AG08395 (cell line): ENCODE results near the gene USP16.
"Not testable (repeated sequence)": the region's sequence is repeated elsewhere in the genome, so short reads cannot be mapped to it uniquely, and the experiment has no call there.

Source experiments
- DNase-seq: peaks from one replicate; pipeline ENCODE4 v3.0.0; 2012; ENCODE audit warnings: mixed read lengths, low spot score

Gene USP16

DNA sequence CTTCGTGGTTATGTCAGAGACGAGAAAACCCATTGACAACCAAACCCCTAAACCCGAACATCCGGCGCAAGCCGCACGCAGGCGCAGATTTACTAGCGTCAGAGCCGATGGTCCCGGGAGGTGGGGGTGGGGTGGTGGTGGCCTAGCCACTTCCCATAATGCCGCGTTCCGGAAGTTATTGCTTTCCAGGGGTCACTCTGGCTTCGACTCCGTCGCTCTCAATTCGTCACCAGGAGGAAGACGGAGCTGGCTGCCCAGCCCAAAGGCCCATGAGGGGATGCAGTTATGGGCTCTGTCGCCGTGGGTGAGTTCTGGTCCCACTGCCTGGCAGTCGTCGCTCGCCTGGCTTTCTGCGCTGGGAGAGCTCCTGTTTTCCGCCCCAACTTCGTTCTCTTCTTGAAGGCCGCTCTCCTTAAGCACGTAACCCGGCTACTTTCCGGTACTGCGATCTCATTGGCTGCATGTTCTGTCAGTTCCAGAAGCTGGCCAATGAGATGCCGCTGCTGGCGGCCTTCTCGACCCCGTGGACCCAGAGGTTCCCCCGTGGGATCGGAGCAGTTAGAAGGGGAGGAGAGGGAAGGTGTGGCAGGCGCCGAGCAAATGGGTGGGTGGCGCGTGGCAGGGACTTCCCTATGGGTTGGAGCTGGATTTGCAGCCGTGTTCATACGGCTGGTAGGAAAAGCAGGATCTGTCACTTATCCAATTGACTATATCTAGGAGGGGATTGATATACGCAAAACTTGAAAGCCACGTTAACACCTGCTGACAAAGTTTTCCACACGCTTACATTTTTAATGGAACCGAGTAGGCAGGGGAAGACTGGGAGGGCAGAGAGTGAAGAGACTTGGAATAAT is at the start of gene USP16:
Gene USP16 (plus strand): TSS at position 195 of the 854 bp plus-strand sequence. CDS start 3,246 bp downstream, outside the sequence.
- DNase-seq = peak; percentile 99

DNA sequence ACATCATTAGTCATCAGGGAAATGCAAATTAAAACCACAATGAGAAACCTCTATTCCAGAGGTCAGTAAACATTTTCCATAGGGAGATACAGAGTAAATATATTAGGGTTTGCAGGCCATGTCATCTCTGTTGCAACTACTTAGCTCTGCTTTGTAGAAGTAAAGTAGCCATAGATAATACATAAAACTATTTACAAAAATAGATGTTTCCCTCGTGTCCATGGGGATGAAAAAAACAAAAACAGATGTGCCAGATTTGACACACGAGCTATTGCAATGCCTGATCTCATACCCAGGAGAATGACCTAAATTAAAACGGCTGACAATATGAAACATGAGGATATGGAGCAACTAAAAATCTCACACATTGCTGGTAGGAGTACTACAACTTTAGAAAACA is 49.1 kb upstream of the USP16 start:
- DNase-seq = peak; percentile 49

DNA sequence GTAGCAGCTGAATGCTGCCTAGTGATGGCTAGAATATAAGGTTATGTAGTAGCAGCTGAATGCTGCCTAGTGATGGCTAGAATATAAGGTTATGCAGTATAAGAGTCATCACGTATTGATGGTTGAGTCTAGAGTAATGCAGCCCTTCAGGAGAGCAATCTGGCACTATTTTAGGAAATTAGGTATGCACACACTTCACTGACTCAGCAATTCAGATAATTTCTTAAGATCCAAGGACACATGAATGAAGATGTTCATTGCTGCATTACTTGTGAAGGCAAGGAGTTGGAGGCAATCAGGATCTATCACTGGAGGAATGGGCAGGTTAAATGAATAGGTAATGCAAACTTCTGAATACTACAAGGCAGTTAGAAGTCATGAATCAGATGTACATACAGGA is 45.4 kb upstream of the USP16 start:
- no peak for DNase-seq

DNA sequence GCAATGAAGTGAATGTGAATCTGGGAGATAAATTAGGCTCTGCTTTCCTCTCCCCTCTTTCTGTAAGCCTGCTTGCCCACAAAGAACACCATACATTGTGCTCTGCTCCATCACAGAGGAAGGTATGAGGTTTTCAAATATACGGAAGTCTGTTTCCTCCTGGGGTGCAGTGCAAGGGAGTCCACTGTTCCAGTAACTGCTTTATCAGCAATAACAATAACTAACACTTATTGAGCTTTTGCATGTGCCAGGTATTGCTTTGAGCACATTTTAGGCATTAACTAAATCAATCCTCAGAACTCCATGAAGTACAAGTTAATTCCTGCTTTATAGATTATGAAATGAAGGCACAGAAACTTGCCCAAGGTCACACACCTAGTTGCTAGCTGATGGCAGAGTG is 41.8 kb upstream of the USP16 start:
- DNase-seq = no peak

DNA sequence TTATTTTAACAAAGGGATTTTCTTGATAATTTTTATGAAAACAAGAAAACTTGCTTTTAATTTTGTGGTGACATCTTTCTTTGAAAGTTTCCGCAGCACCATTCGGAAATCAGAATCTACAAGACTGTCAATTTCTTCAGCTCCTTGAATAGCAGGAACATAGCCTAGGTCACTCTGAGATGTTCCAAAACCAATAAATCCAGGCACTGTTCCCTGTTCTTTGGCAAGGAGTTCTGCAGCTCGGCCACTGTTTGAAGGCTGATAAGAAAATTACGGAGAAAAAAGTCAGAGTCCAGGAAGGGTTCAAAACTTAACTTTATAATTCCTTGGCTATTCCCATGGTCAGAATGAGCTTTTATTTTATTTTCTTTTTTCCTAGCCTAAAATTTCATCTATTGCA is 37.8 kb upstream of the USP16 start:
- no peak for DNase-seq

DNA sequence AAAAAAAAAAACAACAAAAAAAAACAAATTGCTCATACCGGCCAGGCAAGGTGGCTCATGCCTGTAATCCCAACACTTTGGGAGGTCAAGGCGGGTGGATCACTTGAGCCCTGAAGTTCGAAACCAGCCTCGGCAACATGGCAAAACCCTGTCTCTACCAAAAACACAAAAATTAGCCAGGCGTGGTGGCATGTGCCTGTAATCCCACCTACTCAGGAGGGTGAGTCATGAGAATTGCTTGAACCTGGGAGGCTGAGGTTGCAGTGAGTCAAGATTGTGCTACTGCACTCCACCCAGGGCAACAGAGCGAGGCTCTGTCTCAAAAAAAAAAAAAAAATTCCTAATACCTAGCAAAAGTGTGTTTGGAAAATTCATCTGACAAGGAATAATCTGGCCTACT is 36.3 kb upstream of the USP16 start:
- not testable (repeated sequence) for DNase-seq

DNA sequence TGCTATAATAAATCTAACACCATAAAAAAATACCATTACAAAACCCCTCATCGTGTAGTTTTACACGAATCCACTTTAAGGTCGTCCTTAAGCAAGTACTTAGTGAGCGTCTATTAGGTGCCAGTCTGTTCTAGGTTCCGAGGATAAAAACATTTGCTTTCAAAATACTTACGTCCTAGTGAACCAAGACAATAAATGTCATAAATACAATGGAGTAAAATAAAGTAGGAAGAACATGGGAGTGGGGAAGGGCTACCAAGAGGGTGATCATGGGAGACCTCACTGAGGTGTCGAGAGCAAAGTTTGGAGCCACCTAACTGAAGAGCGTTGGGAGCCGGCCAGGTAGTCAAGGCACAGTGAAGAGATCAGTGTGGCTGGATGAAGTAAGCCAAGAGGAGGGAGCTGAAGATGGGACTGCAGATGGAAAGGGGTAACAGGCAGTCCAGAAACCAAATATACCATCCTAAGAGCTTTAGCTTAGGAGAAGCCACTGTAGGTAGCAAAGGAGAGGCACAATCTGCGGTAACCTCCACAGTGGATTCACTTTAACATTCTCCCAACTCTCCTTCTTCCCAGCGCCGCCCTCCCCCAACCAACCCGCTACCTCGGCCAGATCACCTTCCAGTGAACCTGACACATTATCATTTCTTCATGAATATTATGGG is 32.5 kb upstream of the USP16 start:
- no peak for DNase-seq

DNA sequence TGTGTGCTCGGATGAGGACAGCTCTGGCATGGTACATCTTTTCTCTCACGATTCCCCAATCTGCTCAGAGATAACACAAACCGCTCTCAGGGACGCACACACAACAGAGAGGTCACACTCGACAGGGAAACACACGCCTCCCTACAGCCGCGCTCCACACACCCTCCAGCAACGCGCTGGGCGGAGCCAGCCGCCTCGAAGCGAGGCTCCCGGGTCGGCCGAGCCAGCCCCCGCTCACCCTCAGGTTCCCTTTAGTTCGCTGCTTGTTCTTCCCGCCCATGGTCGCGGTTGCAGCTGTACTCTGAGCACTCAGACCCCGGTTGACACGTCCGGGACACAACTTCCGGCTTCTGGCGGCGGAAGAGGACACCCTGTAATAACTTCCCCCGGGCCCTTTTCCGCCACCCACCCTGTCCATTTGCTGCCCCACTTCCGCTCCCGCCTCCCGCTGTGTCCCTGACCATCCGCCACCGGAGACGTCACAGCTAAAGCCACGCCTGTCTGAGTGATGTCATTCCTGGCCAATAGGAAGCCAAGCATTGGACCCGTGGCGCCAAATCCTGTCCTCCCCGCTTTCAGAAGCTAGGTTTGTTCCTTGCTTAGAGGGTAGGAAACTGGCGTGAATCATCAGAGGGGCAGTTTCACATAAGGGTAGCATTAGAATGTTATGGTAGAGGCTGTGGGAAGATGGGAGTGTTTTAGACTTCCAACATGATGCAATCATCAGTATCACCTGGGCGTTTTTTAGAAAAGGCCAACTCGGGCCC is 31.8 kb upstream of the USP16 start, which contains the start of gene LTN1:
Gene LTN1 (minus strand): TSS at position 352 of the 767 bp plus-strand sequence. CDS start 72 bp downstream, at position 280.
- DNase-seq = peak; percentile 99

DNA sequence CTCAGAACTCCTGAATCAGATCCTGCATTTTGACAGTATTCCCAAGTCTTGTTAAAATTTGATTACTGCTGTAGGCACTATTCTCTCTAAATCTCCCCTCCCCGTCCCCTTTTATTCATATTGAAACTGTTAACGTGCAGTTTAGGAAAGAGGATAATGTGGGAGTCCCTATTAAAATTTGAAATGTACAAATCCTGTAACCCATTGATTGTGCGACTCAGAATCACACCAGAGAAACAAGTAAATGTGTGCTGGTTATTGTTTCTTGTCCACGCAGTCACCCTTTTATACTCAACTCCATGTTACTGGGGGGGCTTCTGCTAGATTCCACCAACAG is 31.2 kb upstream of the USP16 start:
- DNase-seq = no peak

DNA sequence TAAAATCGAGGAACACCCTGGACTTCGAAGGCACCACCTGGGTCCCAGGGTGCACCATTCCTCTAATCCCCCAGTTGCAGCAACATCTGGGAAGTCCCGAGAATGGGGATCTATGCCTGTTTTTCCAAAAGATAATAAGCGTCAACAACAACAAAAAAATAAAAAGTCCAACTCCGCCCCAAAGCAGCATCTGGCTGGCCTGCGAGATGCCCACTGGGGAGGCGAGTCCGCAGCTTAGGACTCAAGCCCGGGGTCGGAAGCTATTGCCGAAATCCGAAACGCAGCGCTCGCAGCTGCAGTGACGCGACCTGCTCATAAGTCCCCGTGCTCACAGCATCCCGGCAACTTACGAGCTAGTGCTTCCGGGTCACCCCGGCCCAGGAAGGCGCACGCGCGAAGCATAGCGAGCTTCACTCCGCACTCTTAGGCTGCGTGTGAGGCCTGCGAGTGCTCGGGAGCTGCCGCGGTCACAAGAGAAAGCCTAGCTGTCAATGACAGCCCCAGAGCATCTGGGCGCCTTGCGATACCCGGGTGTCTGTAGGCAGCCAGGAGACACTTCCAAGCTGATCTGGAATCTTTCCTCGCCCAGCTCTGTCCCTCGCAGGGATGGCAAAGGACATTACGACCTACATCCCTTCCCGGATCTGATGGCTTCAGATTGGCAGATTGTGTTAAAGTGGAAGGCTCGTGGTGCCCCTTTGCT is 21.9 kb upstream of the USP16 start:
- DNase-seq = peak; percentile 99

DNA sequence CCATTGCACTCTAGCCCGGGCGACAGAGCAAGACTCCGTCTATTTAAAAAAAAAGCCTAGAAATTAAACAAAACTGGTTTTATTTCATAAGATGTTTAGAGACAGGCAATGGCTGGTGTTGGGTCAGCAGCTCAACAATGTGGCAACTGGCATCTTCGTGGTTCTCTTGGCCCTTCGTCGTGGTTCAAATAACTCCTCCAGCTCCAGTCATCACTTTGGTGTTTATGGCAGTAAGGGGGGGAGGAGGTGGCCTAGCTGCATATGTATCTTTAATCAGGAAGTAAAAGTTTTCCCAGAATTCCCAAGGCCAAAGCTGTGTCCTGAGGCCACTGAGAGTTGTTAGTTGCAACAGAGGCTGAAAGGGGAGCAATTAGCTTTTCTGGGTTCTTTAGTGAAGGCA is 18.8 kb upstream of the USP16 start:
- DNase-seq = no peak

DNA sequence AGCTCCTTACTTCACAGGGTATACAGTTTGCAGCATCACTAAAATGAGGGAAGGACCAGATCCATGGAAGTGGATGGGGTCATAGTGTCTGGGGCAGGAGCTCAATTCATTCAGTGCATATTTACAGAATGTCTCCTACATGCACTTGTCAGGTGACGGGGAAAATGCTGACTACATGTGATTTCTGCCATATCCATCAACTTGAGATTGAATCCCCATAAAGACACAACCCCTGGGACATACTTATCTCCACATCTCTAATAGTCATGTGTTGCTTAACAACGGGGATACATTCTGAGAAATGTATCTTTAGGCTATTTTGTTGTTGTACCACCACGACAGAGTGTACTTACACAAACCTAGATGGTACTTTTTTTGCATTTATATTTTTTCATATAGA is 17.3 kb upstream of the USP16 start:
- no peak for DNase-seq

DNA sequence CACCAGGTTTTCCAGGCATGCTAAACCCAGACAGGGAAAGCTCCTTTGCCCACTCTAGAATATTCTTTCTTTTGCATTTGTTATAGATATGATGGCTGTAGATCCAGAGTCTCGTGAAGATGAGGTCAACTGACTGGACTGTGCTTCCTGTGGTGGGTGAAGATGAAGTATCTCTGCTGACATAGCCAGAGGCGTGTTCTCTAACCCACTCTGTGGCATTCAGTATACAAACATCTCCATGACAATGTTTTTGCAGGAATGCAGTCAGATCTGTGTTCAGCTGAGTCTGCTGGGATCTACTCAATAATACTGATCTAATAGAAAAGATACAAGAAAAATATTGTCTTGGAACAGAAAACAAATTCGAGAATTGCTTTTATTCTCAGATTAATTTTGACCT is 16.7 kb upstream of the USP16 start:
- DNase-seq = no peak

DNA sequence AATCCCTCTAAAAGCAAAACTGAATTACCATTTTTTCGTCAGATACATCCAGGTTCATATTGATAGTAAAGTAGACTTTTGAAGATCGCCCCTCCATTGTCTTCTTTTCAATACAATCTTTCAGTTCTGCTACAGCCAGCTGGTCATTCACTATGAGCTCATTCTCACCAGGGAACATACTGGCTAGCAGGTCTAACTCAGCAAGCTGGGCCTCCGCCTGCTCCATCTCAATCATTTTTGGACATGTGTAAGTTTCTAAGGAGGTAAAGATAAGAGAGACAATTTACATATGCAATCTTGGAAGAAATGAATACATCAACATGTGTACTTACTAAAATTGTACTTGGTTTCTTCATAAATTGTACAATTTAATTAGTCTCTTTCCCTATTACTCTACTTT is 16.1 kb upstream of the USP16 start:
- no peak for DNase-seq

DNA sequence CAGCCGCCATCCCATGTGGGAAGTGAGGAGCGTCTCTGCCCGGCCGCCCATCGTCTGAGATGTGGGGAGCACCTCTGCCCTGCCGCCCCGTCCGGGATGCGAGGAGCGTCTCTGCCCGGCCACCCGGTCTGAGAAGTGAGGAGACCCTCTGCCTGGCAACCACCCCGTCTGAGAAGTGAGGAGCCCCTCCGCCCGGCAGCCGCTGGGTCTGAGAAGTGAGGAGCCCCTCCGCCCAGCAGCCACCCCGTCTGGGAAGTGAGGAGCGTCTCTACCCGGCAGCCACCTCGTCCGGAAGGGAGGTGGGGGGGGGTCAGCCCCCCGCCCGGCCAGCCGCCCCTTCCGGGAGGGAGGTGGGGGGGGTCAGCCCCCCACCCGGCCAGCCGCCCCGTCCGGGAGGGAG is 13.2 kb upstream of the USP16 start:
- not testable (repeated sequence) for DNase-seq

DNA sequence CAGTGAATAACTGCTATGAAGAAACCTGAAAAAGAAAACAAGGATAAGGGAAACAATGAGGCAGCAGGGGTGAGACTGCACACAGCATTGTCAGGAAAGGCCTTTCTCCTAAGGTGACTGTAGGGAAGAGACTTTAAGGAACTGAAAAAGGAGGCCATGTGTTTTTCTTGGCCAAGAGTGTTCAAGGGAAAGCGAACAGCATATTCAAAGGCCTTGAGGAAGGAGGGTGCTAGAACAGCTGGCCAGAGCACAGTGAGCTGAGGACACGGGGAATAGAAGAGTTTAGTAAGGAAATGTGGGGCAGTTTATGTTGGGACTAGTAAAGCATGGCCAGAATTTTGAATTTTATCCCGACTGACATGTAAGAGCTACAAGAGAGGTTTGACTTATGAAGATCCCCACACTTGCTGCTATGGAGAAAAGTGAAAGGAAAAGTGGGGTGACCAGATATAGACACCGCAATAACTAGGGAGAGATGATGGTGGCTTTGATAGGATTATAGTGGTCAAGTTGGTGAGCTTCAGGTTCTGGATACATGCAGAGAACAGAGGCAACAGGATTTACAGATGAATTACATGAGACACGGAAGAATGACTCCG is 6.7 kb upstream of the USP16 start:
- no peak for DNase-seq

DNA sequence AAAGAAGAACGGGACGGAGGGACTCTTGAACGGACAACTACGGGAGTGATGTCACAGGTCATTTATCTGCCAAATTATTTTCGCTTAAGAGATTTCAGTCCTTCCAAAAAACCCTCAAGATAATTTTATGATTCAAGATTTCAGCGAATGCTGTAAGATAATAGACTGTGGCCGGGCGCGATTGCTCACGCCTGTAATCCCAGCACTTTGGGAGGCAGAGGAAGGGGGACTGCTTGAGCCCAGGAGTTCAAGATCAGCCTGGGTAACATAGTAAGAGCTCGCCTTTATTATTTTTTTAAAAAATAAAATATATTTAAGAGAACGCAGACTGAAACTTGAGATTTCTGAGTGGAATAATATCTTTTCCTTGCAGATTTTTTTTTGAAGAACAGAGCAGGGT is 5.9 kb upstream of the USP16 start:
- DNase-seq = no peak

DNA sequence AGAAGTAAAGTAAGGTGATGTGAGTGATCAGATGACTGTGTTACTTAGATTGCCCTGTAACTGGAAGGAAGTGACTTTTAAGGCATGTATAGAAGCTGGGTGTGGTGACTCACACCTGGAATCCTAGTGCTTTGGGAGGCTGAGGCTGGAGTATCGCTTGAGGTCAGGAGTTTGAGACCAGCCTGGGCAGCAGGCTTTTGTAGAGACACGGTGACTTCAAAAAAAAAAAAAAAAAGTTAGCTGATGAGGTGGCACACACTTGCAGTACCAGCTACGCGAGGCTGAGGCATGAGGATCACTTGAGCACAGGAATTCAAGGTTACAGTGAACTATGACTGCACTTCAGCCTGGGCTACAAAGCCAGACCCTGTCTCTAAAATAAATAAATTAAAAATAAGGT is 2.3 kb upstream of the USP16 start:
- no peak for DNase-seq

DNA sequence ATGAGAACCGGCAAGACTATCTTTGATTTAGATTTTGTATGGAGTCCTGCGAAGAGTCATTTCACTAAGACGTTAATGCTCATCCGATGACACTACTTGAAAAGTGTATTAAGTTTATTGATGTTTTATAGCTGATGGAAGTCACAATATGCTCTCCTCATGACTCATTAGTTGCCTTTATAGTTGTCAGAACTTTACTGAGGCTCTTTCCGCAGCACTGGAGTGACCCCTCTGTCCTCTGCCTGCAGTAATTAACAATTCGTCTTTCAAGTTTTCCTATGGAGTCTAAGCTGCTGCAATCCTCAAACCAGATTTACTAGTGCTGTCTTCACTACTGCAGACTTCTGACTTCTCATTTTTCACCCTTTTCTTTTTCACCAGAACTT is 853 bp downstream of the USP16 start:
- peak; percentile 10 for DNase-seq

DNA sequence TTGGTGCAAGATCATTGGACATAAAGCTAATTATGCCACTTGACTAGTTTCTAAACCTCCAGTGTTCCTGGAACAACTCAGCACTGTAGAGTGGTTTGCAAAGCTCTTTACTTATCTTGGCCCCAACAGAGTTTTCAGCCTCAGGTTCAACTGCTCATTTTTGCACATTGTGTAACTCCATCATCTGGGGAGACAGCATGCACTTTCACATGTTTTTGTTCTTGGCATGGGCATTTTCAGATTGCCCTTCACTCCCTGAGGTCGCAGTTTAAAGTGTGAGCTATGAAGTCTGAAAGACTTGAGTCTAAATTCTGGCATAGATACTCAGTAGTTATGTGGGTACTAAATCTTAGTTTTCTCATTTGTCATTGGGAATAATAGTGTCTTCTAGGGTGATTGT is 5.1 kb downstream of the USP16 start:
- DNase-seq = no peak

DNA sequence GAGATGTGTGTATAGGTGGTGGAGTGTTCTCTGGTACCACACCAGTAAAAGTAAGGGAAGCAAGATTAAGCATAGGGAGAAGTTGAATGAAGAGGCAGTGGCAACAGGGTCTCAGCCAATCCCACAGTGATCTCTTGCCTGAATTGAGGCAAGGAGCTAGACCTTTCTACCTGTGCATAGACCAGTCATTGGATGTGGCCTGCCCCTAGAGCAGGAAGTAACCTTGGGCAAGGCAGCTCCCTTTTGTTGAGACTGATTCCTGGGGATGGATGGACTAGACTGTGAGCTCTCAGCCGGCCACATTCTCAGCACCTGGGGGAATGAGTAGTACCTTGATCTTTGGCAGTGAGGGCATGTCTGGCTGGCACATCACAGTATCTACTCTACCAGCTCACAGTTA is 6.4 kb downstream of the USP16 start:
- no peak for DNase-seq

DNA sequence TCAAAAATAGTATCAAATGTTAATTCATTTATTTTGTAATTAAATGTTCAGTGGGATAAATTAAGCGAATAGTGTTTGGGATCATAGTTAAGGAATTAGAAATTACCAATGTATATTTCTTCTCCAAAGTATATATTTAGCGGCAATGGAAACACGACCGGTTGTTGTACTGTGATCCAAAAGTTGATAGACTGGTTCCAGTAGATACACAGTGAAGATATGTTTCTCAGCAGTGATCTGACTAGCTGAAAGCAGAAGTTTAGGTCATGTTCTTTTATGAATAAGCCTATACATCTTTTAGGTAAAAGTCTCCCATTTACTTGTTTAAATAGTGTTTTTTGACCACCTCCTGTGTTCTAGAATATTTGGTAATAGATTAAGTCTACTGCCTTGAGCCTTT is 8.8 kb downstream of the USP16 start:
- no peak for DNase-seq
